ENCODE results near the gene CRYBA2. TPM values are rescaled to one million over a fixed set of nuclear protein-coding genes. Genes with fewer than 3 reads are reported as not detected.

The CRYBA2 gene
- total RNA-seq, 1 experiment from 2014 or later = not detected

DNA sequence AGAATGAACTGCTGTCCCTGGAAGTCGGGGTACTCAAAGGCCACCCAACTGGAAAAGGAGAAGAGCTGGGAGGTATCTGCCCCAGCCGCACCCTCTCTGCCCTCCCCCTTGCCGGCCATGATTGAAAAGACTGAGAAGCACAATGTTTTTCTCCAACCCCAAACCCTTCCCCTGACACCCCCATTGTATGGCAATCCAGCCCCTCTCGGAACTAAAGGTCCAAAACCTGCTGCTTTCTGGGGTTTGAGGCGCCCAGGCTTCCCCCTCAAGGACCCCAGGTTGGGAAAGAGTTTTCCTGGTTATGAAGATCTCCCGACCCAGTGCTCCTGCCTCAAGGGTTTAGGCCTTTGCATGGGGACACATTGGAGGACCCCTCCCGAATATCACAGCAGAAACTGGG is 1.0 kb downstream of the CRYBA2 start:
- no peaks in the 10 kb centered on the region for H3K9me3 ChIP-seq (ENCODE audit: control insufficient read depth in 1 of 2, insufficient read depth in 1 of 2, low read depth in 1 of 2, low read length in 2 of 2)
- H3K27me3 ChIP-seq (ENCODE audit: insufficient read depth, low read length) = no peaks in the 10 kb centered on the region
- no peak overlapping the region for H3K9ac ChIP-seq (ENCODE audit: low read length)
- ATAC-seq = no peak
- no peak overlapping the region for H3K4me2 ChIP-seq (ENCODE audit: low read length)
- H3K79me2 ChIP-seq (ENCODE audit: insufficient read depth, low read length) = no peaks in the 10 kb centered on the region
- ChIA-PET RAD21 (ENCODE audit: low non-redundant PET in 1 of 2, low total read pairs in 2 of 2, uncharacterized antibody in 2 of 2, unreplicated experiment in 2 of 2) (no interaction called here), CTCF (interaction anchor here (0.6 to 0.7 kb wide), 2 partner anchors 11 to 81 kb away, joined by 3 read pairs; no protein-coding TSS in a partner anchor), POLR2A (no interaction called here)
- TF ChIP-seq RAD21 (IDR thresholded peaks at IDR 0.05; ENCODE audit: low read depth) (no peak), CEBPB (IDR thresholded peaks at IDR 0.05; ENCODE audit: low read depth) (no peak), FOSL1 (IDR thresholded peaks at IDR 0.05; ENCODE audit: low read depth) (no peak), EZH2phosphoT487 (IDR thresholded peaks at IDR 0.05; ENCODE audit: borderline replicate concordance) (no peak), CBX3 (IDR thresholded peaks at IDR 0.05; ENCODE audit: low read depth) (no peak), SIN3A (IDR thresholded peaks at IDR 0.05; ENCODE audit: low read depth) (no peak), ZNF274 (IDR thresholded peaks at IDR 0.05; ENCODE audit: low read depth, low read length) (no peak), EZH2 (IDR thresholded peaks at IDR 0.05) (no peak), SP1 (IDR thresholded peaks at IDR 0.05; ENCODE audit: low read depth) (no peak), JUND (IDR thresholded peaks at IDR 0.05) (no peak), ZFX (IDR thresholded peaks at IDR 0.05) (no peak), ZBTB33 (IDR thresholded peaks at IDR 0.05; ENCODE audit: extremely low read depth, insufficient replicate concordance, low read length) (no peak)
- TF ChIP-seq, protein P1, sequence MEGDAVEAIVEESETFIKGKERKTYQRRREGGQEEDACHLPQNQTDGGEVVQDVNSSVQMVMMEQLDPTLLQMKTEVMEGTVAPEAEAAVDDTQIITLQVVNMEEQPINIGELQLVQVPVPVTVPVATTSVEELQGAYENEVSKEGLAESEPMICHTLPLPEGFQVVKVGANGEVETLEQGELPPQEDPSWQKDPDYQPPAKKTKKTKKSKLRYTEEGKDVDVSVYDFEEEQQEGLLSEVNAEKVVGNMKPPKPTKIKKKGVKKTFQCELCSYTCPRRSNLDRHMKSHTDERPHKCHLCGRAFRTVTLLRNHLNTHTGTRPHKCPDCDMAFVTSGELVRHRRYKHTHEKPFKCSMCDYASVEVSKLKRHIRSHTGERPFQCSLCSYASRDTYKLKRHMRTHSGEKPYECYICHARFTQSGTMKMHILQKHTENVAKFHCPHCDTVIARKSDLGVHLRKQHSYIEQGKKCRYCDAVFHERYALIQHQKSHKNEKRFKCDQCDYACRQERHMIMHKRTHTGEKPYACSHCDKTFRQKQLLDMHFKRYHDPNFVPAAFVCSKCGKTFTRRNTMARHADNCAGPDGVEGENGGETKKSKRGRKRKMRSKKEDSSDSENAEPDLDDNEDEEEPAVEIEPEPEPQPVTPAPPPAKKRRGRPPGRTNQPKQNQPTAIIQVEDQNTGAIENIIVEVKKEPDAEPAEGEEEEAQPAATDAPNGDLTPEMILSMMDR (IDR thresholded peaks at IDR 0.05 in 2 of 3, conservative IDR thresholded peaks at IDR 0.05 in 1 of 3; ENCODE audit: borderline replicate concordance in 1 of 3, insufficient read depth in 1 of 3, low read depth in 2 of 3, low read length in 2 of 3) = no peak
- TF ChIP-seq, protein P2, sequence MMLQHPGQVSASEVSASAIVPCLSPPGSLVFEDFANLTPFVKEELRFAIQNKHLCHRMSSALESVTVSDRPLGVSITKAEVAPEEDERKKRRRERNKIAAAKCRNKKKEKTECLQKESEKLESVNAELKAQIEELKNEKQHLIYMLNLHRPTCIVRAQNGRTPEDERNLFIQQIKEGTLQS (IDR thresholded peaks at IDR 0.05) = no peak
- TF ChIP-seq, protein P3, sequence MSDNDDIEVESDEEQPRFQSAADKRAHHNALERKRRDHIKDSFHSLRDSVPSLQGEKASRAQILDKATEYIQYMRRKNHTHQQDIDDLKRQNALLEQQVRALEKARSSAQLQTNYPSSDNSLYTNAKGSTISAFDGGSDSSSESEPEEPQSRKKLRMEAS (IDR thresholded peaks at IDR 0.05) = no peak
- H3K4me3 ChIP-seq (replicated peaks in 1 of 2; ENCODE audit: low read depth in 1 of 2, low read length in 2 of 2) = no peak overlapping the region
- H2AFZ ChIP-seq (ENCODE audit: low read depth, low read length, poor library complexity, severe bottlenecking) = no peak overlapping the region
- peaks cover 0 to 12% of the 10 kb centered on the region in 2 experiments; a peak in 3 of 4 replicates for H3K4me1 ChIP-seq (ENCODE audit: control insufficient read depth in 1 of 2, insufficient read depth in 2 of 2, low read length in 2 of 2)
- no peak overlapping the region for H3K27ac ChIP-seq (ENCODE audit: low read depth, low read length)
- H4K20me1 ChIP-seq (ENCODE audit: insufficient read depth) = no peaks in the 10 kb centered on the region
- no TSS peak for BruUV-seq (replicated peaks)
- no peaks in the 10 kb centered on the region for H3K36me3 ChIP-seq (ENCODE audit: control insufficient read depth in 1 of 2, insufficient read depth in 2 of 2, low read length in 2 of 2)
- no peaks in the 10 kb centered on the region for H3K9me2 ChIP-seq (ENCODE audit: insufficient read depth)
- no peak for DNase-seq (ENCODE audit: low read depth, low spot score)
- intact Hi-C loops (cut with micrococcal nuclease) = no loop called here

Data from HCT116 (cell line).